ENCODE measurements around the gene ERBB3.

ERBB3 gene

DNA sequence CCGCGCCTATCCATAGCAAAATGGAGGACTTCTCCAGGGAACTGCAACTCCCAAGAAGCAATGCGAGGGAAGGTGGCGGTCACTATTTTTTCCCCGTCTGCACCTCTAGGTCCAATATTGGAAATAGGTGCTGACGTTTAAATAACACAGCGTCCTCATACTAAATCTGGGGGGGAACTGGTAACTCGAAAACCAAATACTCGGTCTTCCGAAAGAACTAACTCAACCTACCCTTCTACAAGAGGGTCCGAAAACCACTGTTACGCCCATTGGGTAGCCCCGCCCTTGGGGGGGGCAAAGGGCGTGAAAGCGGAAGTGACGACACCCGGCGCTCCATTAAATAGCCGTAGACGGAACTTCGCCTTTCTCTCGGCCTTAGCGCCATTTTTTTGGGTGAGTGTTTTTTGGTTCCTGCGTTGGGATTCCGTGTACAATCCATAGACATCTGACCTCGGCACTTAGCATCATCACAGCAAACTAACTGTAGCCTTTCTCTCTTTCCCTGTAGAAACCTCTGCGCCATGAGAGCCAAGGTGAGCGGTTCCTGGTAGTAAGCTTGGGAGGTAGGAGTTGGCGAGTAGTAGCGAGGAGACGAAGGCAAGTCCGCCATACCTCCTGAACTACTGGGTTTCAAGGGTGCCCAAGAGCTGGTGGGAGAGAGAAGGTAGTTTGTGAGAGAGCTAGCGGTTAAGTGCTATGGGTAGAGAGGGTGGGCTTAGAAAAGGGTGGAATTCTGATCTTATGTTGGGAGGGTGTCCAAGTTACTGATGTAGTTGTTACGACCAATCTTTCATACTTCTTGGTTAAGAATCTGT is 36.5 kb downstream of the ERBB3 start, which contains the start of gene RPL41:
TSS of gene RPL41 (plus strand) at position 367 of the 815 bp plus-strand sequence.
- DNase-seq: peak; percentile 97

DNA sequence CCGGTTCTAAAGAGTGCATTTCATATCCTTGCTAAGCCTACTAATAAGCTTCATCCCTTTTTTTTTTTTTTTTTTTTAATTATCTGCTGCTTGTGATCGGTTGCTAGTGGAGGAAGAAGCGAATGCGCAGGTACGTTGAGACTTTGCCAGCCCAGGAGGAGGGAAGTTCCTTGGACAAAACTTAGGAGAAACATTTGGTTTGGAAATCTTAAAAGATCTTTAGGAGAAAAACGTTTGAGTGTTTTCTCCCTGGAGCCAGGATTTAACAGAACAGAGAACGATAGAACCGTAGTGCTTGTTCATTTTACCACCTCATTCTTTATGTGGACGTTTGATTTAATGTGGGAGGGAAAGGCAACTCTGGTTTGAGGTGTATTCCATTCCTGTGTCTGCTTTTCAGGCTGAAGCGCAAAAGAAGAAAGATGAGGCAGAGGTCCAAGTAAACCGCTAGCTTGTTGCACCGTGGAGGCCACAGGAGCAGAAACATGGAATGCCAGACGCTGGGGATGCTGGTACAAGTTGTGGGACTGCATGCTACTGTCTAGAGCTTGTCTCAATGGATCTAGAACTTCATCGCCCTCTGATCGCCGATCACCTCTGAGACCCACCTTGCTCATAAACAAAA is 37.2 kb downstream of the ERBB3 start:
- peak; percentile 48 for DNase-seq

DNA sequence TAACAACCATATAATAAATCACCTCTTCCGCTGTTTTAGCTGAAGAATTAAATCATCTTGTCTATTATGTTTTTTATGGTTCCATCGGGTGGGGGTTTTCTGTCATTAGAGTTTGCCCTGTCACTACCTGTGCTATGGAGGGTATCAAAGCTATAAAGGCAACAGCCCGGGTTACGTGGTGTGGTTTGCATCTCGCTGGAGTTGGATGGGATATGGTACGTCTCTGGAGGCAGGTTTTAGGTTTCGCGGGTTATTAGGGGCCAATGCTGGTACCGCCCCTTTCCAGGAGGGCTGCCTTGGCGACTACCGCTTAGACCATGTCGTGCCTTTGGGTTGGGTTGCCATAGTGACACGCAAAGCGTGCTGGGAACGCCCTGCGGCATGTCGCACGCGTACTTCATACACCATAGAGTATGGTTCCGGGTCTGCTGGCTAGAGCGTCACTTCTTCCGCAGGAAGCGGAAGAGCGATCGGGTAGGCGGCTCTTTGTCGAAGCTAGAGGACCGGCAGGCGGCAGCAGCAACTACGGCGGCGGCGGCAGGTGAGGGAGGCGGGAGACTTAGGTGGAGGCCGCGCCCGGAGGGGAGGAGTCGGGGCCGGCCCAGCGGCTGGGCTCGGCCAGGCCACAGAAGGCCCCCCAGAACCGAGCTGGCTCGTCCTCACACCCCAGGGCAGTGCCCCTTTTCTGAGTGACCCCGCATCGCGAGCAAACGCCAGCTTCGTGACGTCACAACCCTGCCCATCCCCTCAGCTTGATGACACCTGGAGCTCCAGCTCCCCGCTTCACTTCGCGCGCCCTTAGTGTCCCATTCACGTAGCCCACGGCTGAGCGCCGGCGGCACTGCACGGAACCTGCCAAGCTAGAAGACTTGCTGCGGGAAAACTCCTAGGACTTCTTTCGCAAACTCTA is 38.1 kb downstream of the ERBB3 start, which contains the start of gene ZC3H10:
TSS of gene ZC3H10 (plus strand) at position 489 of the 910 bp plus-strand sequence. CDS start 2,297 bp downstream, outside the sequence.
- DNase-seq: peak; percentile 99

DNA sequence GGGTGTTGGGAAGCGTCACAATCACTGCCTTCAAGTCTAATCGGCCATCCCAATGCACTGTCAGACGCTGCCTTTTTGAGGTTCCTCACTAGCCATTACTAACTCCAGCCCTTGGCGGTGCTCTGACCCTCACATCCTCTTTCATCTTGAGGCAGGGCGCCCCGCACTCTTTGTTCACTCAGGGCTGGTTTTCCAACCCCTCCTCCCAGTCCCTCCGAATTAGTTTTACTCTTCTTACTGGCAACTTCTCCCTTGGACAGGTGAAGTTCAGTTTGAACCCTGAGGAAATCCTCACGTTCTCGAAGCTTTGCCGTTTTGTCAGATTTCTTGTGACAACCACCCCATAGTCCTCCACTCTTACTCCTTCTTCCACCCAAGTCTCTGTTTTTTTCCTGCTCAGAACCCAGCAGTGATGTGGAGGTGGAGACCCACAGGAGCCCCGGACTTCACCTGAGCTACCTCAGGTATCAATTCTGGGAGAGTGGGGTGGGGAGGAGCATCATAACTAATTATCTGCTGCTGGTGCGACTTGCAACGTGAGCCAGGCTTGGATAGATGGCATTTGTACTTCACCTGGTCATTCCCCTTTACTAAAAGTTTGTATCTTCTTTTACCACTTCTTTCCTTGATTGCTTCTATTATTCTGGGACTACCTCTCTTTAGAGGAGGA is 38.9 kb downstream of the ERBB3 start:
- DNase-seq: no peak

DNA sequence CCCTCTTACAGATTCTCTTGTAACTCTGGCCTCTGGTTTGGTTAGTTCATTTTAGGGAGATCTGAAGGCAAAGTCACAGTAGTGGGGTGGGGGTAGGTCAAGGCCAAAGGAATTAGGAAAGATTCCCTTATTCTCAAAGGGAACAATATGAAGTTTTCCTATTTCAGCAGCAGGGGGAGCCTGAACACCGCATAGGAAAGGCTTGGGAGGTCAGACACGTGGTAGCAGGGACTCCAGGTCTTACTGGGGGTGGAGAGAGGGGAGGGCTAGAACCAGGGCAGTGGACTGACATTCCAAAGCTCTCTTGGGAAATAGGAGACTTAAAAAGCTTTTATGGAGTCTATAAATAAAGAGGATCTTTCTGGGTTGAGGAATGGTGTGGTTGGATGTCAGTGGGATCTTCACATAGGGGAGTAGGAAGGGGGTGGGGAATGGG is 39.4 kb downstream of the ERBB3 start:
- DNase-seq: peak; percentile 93

DNA sequence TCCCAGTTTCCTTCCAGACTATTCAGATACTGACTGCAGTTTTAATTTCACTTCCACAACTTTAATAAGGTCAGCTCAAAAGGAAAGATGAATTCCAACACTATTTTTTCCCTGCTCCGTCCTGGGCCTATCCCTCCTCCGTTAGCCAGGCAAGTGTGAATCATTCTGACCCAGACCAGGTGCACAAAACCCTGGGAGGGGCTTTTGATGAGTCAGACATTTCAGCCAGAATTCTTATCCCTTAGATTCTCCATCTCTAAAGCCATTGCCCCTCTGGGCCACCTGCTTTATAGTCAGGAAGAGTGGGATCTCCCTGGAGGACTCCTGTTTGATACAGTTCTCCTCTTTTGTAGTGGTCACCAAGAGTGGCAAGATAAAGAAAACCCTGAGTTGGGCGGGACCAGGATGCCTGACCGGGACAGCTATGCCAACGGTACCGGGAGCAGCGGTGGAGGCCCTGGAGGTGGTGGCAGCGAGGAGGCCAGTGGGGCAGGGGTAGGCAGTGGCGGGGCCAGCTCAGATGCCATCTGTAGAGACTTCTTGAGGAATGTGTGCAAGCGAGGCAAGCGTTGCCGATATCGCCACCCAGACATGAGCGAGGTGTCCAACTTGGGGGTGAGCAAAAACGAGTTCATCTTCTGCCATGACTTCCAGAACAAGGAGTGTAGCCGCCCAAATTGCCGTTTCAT is 40.3 kb downstream of the ERBB3 start:
- DNase-seq: no peak

DNA sequence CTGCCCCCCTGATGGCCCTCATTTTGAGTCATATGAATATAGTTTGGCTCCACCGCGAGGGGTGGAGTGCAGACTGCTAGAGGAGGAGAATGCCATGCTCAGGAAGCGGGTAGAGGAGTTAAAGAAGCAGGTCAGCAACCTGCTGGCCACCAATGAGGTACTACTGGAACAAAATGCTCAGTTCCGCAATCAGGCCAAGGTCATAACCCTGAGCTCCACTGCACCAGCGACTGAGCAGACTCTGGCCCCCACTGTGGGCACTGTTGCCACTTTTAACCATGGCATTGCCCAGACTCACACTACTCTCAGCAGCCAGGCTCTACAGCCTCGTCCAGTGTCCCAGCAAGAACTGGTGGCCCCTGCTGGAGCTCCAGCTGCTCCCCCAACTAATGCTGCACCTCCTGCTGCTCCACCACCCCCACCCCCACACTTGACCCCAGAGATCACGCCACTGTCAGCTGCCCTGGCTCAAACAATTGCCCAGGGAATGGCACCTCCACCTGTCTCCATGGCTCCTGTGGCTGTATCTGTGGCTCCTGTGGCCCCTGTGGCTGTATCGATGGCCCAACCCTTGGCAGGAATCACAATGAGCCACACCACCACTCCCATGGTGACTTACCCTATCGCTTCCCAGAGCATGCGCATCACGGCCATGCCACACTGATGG is 41.4 kb downstream of the ERBB3 start:
- no peak for DNase-seq

DNA sequence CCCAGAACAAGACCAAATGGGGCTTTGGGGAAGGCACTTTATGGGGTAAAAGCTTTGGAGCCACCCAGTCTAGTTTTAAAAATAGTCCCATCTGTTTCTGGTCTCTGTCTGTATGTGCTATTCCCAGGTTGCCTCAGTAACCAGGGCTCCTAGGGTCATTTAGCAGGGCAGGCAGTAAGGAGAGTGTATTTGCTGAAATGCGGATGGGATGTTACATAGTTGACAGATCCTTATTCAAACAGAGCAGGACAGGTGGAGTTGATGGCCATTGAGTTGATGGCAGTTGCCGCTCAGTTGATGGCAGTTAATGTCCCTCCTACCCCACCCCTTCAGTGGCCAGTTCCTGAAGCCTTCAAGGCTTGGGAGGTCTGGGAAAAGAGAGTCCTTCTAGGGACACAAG is 42.7 kb downstream of the ERBB3 start:
- DNase-seq: no peak

DNA sequence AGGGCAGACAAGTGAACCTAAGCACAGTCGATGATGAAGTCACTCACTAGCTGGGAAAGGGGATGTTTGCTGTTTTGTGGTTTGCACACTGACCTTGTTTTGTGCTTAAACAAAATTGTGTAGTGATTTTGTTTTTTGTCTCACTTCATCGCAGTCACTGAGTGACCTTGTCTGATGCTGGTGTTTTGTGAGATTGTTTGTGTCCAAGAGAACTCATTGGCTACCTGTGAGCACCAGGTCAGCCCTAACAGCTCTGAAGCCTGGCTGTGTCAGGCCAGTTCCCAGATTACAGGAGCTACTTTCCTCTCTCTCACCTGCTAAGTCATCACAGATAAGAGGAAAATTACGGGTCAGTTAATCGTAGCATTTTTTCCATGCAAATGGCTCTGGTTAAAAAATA is 44.2 kb downstream of the ERBB3 start:
- no peak for DNase-seq

DNA sequence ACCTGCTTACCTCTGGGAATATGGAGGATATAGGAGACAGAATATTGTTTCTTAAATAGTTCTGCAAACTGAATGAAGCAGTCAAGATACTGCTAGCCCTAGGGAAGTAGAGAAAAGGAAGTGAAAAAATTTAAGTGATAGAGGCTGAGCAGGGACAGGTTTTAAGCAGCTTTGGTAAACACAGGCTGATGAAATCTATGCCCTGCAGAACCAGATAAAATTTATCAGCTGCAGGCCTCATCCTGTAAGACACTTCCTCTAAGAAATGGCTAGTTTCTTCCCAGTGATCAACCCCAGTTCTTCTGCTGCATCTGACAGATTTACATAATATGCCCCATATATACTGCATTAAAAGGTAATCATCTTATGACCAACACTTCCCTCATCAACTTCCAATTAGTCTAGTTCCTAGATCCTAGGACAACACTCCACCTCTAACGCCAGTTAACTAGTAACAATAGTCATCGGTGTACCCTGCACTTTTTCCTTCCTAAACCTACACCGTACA is 46.8 kb downstream of the ERBB3 start:
- DNase-seq: peak; percentile 79

DNA sequence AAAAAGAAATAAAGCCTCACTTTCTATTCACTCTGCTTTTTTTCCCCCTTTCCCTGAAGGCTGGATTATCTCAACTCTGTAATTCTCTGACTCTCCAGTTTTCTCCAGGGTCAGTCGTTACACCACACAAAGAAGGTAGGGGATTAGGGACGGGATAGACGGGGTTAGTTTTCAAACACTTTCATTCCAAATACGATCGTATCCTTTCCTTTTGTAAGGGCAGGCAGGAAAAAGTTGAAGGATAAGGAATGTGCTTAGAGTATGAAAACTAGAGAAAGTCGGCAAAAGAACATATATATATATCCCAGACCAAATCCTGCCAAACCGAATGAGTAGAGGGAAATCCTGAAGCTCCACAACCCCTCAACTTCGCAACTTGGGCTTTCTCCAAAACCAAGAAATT is 47.5 kb downstream of the ERBB3 start:
- DNase-seq: no peak

DNA sequence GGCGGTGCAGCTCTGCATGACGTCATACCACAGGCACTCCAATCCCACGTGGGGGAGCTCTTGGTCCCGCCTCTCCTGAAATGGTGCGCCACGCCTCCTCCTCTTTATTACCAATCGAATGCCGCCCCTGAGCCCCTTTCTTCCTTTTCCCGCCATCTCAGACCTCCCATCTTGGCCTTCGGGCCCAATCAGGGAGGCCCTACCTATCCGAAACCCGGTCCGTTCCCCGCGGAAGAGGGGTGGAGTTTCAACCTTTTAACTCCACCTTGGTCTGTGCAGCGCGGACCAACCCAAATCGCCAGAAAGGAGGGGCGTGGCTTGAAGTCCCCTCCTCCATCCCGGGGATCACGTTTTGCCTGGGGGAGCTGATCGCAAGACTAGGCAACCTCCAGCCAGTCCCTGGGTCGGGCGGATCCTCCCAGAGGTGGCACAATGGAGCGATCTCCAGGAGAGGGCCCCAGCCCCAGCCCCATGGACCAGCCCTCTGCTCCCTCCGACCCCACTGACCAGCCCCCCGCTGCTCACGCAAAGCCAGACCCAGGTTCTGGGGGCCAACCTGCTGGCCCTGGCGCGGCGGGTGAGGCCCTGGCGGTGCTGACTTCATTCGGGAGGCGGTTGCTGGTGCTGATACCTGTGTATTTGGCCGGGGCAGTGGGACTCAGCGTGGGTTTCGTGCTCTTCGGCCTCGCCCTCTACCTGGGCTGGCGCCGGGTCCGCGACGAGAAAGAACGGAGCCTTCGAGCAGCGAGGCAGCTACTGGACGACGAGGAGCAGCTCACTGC is 48.1 kb downstream of the ERBB3 start, which contains the start of gene ESYT1:
TSS of gene ESYT1 (plus strand) at position 380 of the 782 bp plus-strand sequence. CDS start at position 433, 53 bp downstream.
- DNase-seq: peak; percentile 100

DNA sequence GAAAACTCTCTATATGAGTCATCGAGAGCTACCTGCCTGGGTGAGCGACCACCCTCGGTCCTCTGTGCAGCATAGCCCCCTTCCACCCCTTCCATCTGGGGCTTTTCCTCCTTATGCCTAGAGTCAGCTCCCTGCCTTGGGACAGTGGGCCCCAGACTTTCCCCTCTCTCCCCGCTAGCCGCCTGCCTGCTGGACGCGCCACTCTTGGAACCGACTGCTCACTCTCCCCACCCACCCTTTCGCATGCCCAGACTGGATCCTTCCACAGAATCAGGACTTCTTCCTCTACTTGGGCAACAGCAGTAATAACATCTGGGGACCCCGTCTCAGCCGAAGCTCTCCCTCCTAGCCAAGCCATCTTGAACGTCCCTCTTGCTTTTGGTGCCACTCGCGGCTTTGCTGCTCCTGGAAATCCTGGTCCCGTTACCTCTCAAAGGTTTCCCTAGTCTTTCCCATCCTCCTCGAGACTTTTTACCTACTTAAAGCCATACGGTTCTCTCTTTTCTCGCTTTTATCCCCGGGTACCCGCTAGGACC is 48.8 kb downstream of the ERBB3 start:
- no peak for DNase-seq

DNA sequence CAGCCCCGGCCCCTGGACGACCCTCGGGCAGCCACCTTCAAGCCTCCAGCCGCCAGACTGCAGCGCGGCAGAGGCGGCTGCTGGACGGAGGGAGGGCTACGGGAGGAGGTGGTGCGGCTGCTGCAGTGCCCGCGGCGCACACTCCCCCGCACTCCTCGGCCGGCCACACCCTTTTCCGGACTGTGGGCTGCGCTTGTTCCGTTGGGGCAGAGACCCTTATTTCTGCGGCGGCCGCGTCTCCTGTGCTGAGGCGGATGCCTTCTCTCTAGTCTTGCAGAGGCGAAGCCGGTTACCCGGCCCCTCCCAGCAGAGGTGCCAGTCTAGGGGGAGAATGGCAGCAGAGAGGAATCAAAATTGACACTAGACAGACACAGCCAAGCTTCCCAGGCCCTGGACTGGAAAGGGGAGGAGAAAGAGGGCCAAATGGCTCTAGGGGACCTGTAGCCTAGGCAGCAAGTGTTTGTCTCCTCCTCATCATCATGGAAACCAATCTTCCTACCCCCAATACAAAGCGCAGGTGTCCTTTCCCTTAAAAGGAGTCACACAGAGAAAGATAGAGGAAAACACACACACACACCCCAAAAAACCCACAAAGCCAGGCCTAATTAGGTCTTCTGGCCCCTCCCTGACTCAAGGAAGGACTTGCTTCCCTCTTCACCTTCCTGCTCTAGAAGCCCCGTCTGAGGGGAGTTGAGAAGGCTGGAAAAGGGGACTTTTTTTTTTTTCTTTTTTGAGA is 49.4 kb downstream of the ERBB3 start:
- peak; percentile 72 for DNase-seq

DNA sequence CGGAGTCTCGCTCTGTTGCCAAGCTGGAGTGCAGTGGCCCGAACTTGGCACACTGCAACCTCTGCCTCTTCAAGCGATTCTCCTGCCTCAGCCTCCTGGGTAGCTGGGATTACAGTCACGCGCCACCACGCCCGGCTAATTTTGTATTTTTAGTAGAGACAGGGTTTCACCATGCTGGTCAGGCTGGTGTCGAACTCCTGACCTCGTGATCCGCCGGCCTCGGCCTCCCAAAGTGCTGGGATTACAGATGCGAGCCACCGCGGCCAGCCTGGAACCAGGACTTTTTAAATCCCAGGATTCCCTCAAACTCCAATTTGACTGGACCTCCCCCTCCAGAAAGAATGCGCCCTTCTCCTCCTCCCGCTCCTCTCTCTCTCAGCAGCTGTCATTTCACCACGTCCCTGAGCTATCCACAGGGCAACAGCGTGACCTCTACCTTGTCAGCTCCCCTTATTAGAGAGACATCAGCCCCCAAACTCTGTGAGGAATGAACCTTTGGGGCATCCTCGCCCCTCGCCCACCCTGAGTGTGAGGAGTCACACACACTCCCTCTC is 50.1 kb downstream of the ERBB3 start:
- no peak for DNase-seq

DNA sequence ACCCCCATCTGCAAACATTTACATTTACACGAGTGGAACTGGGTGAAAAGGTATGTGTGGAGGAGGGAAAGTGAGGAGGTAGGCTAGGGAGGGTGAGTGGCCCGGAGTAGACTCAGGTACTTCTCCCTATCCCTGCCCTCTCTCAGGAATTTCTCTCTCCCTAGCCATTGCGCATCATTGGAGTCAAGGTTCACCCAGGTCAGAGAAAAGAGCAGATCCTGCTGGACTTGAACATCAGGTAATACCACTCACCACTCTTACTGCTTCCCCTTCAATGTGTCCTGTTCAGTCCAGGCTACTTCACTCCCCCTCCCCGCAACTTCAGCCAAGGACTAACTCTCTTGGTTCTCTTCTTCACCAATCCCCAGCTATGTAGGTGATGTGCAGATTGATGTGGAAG is 50.9 kb downstream of the ERBB3 start:
- no peak for DNase-seq

DNA sequence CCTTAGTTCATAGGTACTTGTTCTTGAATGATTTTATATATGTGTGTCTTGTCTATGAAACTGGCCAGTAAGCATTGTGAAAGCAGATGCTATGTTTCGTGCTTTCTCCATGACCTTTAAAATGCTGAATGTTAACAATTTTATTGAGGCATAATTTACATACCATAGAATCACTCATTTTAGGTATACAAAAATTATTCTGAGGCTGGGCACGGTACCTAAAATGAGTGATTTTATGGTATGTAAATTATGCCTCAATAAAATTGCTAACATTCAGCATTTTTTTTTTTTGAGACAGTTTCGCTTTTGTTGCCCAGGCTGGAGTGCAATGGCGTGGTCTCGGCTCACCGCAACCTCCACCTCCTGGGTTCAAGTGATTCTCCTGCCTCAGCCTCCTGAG is 54.9 kb downstream of the ERBB3 start:
- DNase-seq: no peak

DNA sequence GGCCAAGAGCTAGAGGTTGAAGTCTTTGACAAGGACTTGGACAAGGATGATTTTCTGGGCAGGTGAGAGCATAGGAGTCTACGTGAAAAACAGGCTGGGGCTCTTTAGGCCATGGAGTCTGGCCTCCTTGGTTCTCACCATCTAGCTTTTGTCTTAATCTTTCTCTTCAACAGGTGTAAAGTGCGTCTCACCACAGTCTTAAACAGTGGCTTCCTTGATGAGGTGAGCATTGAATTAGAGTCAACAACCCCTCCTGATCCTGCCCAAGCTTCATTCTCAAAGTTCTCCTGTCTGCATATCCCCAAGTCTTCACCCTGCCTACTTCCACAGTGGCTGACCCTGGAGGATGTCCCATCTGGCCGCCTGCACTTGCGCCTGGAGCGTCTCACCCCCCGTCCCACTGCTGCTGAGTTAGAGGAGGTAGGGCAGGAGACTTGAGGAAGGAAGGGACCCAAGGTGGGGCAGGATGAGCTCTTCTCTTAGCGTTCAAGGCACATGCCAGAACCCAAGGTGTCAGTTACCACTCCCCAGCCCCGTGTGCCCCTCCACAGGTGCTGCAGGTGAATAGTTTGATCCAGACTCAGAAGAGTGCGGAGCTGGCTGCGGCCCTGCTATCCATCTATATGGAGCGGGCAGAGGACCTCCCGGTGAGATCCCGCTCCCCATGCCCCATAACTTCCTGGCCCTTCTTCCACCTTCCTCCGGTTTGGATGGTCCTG is 58.0 kb downstream of the ERBB3 start:
- no peak for DNase-seq
